HepG2 (cell line): ENCODE results near the gene SNX18. TPM values are rescaled to one million over a fixed set of nuclear protein-coding genes. Genes with fewer than 3 reads are reported as not detected.

Experiments
- AKAP8 ChIP-seq: sonication (generic); formaldehyde crosslinking; IDR thresholded peaks from 2 replicates; pipeline ENCODE4 v1.5.1; 2020; ENCODE audit warnings: mild to moderate bottlenecking, missing genetic modification reagents
- PHF20 ChIP-seq: sonication (generic); formaldehyde crosslinking; IDR thresholded peaks from 2 replicates; pipeline ENCODE4 v1.5.0; 2020; ENCODE audit warnings: mild to moderate bottlenecking, missing genetic modification reagents
- STAT6 ChIP-seq: sonication (generic); formaldehyde crosslinking; IDR thresholded peaks from 2 replicates; pipeline ENCODE4 v1.4.0; 2020; ENCODE audit warnings: missing genetic modification reagents, mild to moderate bottlenecking, borderline replicate concordance
- TBX2 ChIP-seq: sonication (generic); formaldehyde crosslinking; IDR thresholded peaks from 2 replicates; pipeline ENCODE4 v1.5.0; 2020; ENCODE audit warnings: missing genetic modification reagents, mild to moderate bottlenecking, borderline replicate concordance
- TGIF2 ChIP-seq: IDR thresholded peaks from 2 replicates; pipeline ENCODE4 v1.6.1; 2016; ENCODE audit warnings: control low read depth, missing compliant biosample characterization
- ZBTB8A ChIP-seq: sonication (generic); formaldehyde crosslinking; IDR thresholded peaks from 2 replicates; pipeline ENCODE4 v1.4.0; 2020; ENCODE audit warnings: mild to moderate bottlenecking, low read depth, missing genetic modification reagents, borderline replicate concordance
- ZFP37 ChIP-seq: sonication (generic); formaldehyde crosslinking; IDR thresholded peaks from 2 replicates; pipeline ENCODE4 v1.4.0; 2020; ENCODE audit warnings: missing genetic modification reagents, borderline replicate concordance
- ZNF512 ChIP-seq: sonication (generic); formaldehyde crosslinking; IDR thresholded peaks from 2 replicates; pipeline ENCODE4 v1.4.0; 2020; ENCODE audit warnings: mild to moderate bottlenecking, missing genetic modification reagents
- ZNF614 ChIP-seq: IDR thresholded peaks from 2 replicates; pipeline ENCODE4 v1.6.1; 2018; ENCODE audit warnings: missing biosample characterization, missing genetic modification reagents, inconsistent platforms, borderline replicate concordance
- ZNF747 ChIP-seq: sonication (generic); formaldehyde crosslinking; IDR thresholded peaks from 2 replicates; pipeline ENCODE4 v1.8.1; 2023; ENCODE audit warnings: missing genetic modification reagents, mild to moderate bottlenecking, borderline replicate concordance
- polyA plus RNA-seq, 8 experiments: library from polyadenylated mRNA; depleted of rRNA in 3 of 8; stranded (reverse) in 7 of 8; unstranded in 1 of 8; fragments of >200 nt; fragmentation: Illumina TruSeq in 4 of 8; extraction: Trizol in 4 of 8; gene quantifications; 2 replicates each; pipeline versions ENCODE4 v1.2.1 to v1.2.3, GENCODE V29; 2011 to 2016; ENCODE audit warnings: low read depth in 4 of 8, missing spikeins in 1 of 8, mixed read lengths in 1 of 8; ENCODE audit not compliant: insufficient read depth in 1 of 8
- total RNA-seq, 5 experiments: library from RNA; depleted of rRNA; stranded (reverse); fragments of >200 nt; fragmentation: Illumina TruSeq; extraction: Trizol; gene quantifications; 2 replicates each; pipeline ENCODE4 v1.2.3, GENCODE V29; 2016; ENCODE audit warnings: low read depth in 1 of 5
- TF ChIP-seq, protein P1 (sequence below): sonication (generic); formaldehyde crosslinking; IDR thresholded peaks from 2 replicates; pipeline ENCODE4 v1.4.0; 2020; ENCODE audit warnings: mild to moderate bottlenecking, missing genetic modification reagents
- TF ChIP-seq, protein P2 (sequence below): sonication (generic); formaldehyde crosslinking; IDR thresholded peaks from 2 replicates; pipeline ENCODE4 v1.8.0; 2022; ENCODE audit warnings: missing genetic modification reagents, mild to moderate bottlenecking, borderline replicate concordance

SNX18 gene
- total and polyA plus RNA-seq, 2 of the 13 experiments (the other 11 are each of a cell fraction or from before 2014, with no cell fraction given): 2.3 to 6.2 TPM

- TF ChIP-seq, protein P1, sequence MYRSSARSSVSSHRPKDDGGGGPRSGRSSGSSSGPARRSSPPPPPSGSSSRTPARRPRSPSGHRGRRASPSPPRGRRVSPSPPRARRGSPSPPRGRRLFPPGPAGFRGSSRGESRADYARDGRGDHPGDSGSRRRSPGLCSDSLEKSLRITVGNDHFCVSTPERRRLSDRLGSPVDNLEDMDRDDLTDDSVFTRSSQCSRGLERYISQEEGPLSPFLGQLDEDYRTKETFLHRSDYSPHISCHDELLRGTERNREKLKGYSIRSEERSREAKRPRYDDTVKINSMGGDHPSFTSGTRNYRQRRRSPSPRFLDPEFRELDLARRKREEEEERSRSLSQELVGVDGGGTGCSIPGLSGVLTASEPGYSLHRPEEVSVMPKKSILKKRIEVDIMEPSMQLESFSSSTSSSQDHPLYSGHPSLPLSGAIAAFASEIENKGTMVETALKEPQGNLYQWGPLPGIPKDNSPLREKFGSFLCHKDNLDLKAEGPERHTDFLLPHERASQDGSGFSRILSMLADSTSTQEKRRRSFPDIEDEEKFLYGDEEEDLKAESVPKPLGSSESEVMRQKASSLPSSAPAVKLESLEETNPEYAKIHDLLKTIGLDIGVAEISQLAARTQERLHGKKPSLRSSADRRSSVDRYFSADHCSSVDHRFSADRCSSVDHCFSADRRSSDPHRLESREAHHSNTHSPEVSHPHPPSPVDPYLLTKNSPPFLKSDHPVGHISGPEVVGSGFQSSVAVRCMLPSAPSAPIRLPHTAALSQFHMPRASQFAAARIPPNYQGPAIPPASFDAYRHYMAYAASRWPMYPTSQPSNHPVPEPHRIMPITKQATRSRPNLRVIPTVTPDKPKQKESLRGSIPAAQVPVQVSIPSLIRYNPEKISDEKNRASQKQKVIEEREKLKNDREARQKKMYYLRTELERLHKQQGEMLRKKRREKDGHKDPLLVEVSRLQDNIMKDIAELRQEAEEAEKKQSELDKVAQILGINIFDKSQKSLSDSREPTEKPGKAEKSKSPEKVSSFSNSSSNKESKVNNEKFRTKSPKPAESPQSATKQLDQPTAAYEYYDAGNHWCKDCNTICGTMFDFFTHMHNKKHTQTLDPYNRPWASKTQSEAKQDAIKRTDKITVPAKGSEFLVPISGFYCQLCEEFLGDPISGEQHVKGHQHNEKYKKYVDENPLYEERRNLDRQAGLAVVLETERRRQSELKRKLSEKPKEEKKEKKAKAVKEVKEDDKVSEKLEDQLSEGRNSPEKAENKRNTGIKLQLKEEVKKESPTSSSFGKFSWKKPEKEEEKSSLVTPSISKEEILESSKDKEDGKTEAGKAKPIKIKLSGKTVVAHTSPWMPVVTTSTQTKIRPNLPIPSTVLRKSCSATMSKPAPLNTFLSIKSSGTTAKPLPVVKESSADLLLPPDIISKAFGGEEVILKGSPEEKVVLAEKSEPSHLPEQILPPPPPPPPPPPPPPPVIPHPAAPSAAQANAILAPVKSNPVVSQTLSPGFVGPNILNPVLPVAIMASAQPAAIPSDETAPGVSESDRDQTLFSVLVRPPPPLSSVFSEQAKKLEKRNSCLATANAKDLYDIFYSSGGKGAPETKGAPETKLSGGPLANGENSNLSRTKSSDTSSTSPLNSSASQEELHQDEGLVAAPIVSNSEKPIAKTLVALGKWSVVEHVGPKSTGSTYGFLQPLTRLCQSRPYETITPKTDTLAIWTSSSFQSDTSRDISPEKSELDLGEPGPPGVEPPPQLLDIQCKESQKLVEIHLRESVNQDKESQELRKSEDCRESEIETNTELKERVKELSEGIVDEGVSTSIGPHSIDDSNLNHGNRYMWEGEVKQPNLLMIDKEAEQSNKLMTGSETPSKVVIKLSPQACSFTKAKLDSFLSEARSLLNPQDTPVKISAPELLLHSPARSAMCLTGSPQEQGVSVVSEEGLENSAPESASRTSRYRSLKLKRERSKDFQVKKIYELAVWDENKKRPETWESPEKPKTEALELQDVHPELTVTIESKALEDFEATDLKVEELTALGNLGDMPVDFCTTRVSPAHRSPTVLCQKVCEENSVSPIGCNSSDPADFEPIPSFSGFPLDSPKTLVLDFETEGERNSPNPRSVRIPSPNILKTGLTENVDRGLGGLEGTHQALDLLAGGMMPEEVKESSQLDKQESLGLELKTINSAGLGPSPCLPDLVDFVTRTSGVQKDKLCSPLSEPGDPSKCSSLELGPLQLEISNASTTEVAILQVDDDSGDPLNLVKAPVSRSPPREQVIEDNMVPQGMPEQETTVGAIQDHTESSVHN (CRISPR knock-in tag): no peak
- TF ChIP-seq PHF20 (CRISPR knock-in tag) (no peak), ZNF747 (CRISPR knock-in tag) (no peak), ZBTB8A (no peak), TBX2 (no peak), ZNF614 (CRISPR knock-in tag) (no peak), AKAP8 (CRISPR knock-in tag) (no peak), ZNF512 (CRISPR knock-in tag) (no peak), STAT6 (no peak), ZFP37 (CRISPR knock-in tag) (no peak), TGIF2 (CRISPR knock-in tag) (no peak)
- TF ChIP-seq, protein P2, sequence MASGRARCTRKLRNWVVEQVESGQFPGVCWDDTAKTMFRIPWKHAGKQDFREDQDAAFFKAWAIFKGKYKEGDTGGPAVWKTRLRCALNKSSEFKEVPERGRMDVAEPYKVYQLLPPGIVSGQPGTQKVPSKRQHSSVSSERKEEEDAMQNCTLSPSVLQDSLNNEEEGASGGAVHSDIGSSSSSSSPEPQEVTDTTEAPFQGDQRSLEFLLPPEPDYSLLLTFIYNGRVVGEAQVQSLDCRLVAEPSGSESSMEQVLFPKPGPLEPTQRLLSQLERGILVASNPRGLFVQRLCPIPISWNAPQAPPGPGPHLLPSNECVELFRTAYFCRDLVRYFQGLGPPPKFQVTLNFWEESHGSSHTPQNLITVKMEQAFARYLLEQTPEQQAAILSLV (CRISPR knock-in tag): no peak
- TF ChIP-seq, all 625 proteins: peak for 0
Observed at GRCh38 chr5:54484219-54484894, 33.2 kb upstream of the SNX18 start (continued).
